GM08714 (cell line): Measurements from ENCODE around the gene NEUROD2.

Experiments used
- H3K4me3 ChIP-seq: fragments of 200-500 bp; sonication (Bioruptor generic); 2 replicates; pipeline ENCODE4 v1.5.1; 2014; ENCODE audit warnings: mild to moderate bottlenecking, low read length, inconsistent platforms
- ZNF274 ChIP-seq: IDR thresholded peaks from 2 replicates; pipeline ENCODE4 v1.6.1; 2012; ENCODE audit warnings: mild to moderate bottlenecking, low read depth, low read length

Gene NEUROD2

GRCh38 chr17:39605492-39606433, 2.0 kb downstream of the NEUROD2 start:
- no peak overlapping the region for H3K4me3 ChIP-seq
- no peak for TF ChIP-seq ZNF274

- H3K4me3 ChIP-seq = no peak overlapping the region
- no peak for TF ChIP-seq ZNF274
These were observed 2.7 kb downstream of the NEUROD2 start for GRCh38 chr17:39604911-39605491.

- H3K4me3 ChIP-seq = no peak overlapping the region
These were observed 4.3 kb downstream of the NEUROD2 start for GRCh38 chr17:39603304-39604016.

GRCh38 chr17:39602533-39603303, 5.0 kb downstream of the NEUROD2 start:
- no peak overlapping the region for H3K4me3 ChIP-seq
- no peak for TF ChIP-seq ZNF274

More at GRCh38 chr17:39603304-39604016, 4.3 kb downstream of the NEUROD2 start:
- TF ChIP-seq ZNF274 = no peak

- H3K4me3 ChIP-seq = no peak overlapping the region
- no peak for TF ChIP-seq ZNF274
These were observed 5.8 kb downstream of the NEUROD2 start for GRCh38 chr17:39601758-39602532.

GRCh38 chr17:39600997-39601597, 6.6 kb downstream of the NEUROD2 start:
- no peak for TF ChIP-seq ZNF274
- H3K4me3 ChIP-seq = no peak overlapping the region

- no peak for TF ChIP-seq ZNF274
- H3K4me3 ChIP-seq = no peak overlapping the region
These were observed 7.3 kb downstream of the NEUROD2 start for GRCh38 chr17:39600288-39600996.

GRCh38 chr17:39599665-39600231, 8.0 kb downstream of the NEUROD2 start:
- H3K4me3 ChIP-seq = no peak overlapping the region
- TF ChIP-seq ZNF274 = no peak

GRCh38 chr17:39599004-39599664, 8.6 kb downstream of the NEUROD2 start:
- TF ChIP-seq ZNF274 = no peak
- no peak overlapping the region for H3K4me3 ChIP-seq

GRCh38 chr17:39598630-39599003, 9.1 kb downstream of the NEUROD2 start:
- TF ChIP-seq ZNF274 = no peak
- H3K4me3 ChIP-seq = no peak overlapping the region

- no peak overlapping the region for H3K4me3 ChIP-seq
- TF ChIP-seq ZNF274 = no peak
These were observed 9.7 kb downstream of the NEUROD2 start for GRCh38 chr17:39598047-39598481.
